BJ (cell line): ENCODE measurements around the gene MFSD1. TPM values are rescaled to one million over a fixed set of nuclear protein-coding genes. Genes with fewer than 3 reads are reported as not detected.

ENCODE experiments used
- CTCF ChIA-PET: fragments of 350-600 bp; formaldehyde crosslinking; extraction: SDS; loops from one replicate; lab custom pipeline; 2021; ENCODE audit warnings: antibody characterized with exemption, inconsistent platforms; lab: Yijun Ruan, JAX
- POLR2A ChIA-PET: fragments of 300-600 bp; sonication (Branson Sonifier 250); formaldehyde crosslinking; extraction: SDS; loops from one replicate; lab custom pipeline; 2021; ENCODE audit warnings: antibody characterized with exemption; lab: Charles Lee
- DNase-seq: peaks from one replicate; pipeline ENCODE4 v3.0.0-alpha.2; 2011; ENCODE audit warnings: low read depth
- H3K27me3 ChIP-seq: 2 replicates; pipeline ENCODE4 v1.6.0; 2011; ENCODE audit warnings: low read length; ENCODE audit not compliant: control insufficient read depth, insufficient read depth
- H3K36me3 ChIP-seq: 2 replicates; pipeline ENCODE4 v1.5.1; 2011; ENCODE audit warnings: low read length; ENCODE audit not compliant: control insufficient read depth, insufficient read depth
- H3K4me3 ChIP-seq: 2 replicates; pipeline ENCODE4 v1.5.1; 2011; ENCODE audit warnings: low read depth, mild to moderate bottlenecking, control low read depth, low read length
- polyA plus RNA-seq: library from polyadenylated mRNA; depleted of rRNA; stranded (reverse); fragments of >200 nt; gene quantifications from 2 replicates; pipeline ENCODE4 v1.2.3, GENCODE V29; 2011
- TF ChIP-seq, protein P1 (sequence below): IDR thresholded peaks from 2 replicates; pipeline ENCODE4 v1.5.1; 2011; ENCODE audit warnings: low read depth, mild to moderate bottlenecking, control low read depth, inconsistent platforms, low read length, moderate library complexity; ENCODE audit not compliant: insufficient read depth

Gene MFSD1
- polyA plus RNA-seq, 1 experiment = 69.8 TPM

DNA sequence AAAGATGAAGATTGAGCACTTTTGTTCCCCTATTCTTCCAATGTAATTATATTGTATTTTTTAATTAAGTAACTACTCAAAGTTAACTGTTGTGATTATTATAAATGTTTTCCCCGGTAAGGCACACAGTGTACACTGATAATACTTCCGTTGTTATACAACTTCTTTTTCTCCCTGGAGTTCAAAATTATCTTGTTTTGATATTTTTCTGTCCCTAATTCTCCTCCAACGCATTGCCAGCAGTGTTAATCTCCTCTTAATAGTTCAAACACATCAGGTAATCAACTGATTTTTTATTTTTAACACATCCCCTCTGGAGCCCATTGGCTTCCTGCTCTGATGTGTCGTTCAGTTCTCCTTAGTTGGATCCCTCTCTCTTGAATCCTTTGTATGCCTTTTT lies 32.3 kb upstream of the MFSD1 start:
- CTCF ChIA-PET = interaction anchor here (0.8 to 1.6 kb wide), 3 partner anchors 9 to 42 kb away, joined by 3 to 4 read pairs (median 3); no protein-coding TSS in a partner anchor

DNA sequence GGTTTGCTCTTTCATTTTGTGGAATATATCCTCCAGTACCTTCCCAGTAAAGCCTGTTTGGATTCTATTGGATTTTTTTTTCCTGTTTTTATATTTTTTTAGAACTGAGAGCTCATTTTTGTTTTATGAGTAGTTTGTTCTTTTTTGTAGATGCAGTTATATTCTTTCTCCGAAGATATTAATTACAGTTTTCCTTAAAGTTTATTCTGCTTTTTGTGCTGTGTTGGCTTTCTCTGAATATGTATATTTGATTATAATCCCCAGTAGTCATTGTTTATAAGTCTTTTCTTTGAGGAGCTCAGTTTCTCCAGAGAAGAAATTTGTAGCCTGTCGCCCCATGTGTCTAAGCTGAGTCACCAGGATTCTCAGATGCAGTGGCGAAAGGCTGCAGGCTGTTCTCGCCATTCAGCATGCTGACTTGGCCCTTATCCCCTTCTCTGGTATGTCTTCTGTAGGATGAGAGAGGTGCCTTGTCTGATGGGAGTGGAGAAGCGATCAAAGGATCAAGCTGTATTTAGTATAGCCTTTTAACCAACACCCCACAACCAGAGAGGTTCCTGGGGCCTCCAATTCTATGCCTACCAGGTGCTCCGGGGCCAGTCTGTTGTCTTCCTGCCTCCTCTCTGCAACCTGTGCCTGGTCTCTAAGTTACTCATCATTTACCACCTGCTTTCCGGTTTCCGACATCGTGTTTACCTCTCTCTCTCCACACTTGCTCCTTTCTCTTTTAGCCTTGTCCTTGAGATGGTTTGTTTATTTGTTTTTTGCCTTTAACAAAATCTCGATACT lies 31.7 kb upstream of the MFSD1 start:
- POLR2A ChIA-PET = no interaction called here
- CTCF ChIA-PET = interaction anchor here (0.8 to 1.6 kb wide), 4 partner anchors 8 to 43 kb away, joined by 3 to 4 read pairs (median 4); no protein-coding TSS in a partner anchor
- DNase-seq = no peak
- Histone ChIP-seq H3K36me3 (no peaks in the 10 kb centered on the region; the same call in 1 of the 2 replicates), H3K4me3 (no peak overlapping the region), H3K27me3 (no peaks in the 10 kb centered on the region)
- TF ChIP-seq, protein P1, sequence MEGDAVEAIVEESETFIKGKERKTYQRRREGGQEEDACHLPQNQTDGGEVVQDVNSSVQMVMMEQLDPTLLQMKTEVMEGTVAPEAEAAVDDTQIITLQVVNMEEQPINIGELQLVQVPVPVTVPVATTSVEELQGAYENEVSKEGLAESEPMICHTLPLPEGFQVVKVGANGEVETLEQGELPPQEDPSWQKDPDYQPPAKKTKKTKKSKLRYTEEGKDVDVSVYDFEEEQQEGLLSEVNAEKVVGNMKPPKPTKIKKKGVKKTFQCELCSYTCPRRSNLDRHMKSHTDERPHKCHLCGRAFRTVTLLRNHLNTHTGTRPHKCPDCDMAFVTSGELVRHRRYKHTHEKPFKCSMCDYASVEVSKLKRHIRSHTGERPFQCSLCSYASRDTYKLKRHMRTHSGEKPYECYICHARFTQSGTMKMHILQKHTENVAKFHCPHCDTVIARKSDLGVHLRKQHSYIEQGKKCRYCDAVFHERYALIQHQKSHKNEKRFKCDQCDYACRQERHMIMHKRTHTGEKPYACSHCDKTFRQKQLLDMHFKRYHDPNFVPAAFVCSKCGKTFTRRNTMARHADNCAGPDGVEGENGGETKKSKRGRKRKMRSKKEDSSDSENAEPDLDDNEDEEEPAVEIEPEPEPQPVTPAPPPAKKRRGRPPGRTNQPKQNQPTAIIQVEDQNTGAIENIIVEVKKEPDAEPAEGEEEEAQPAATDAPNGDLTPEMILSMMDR = no peak

More for the DNA sequence above, 32.3 kb upstream of the MFSD1 start:
- Histone ChIP-seq H3K27me3 (no peaks in the 10 kb centered on the region), H3K36me3 (no peaks in the 10 kb centered on the region; the same call in 1 of the 2 replicates), H3K4me3 (no peak overlapping the region)
- TF ChIP-seq, protein P1 = no peak
- no peak for DNase-seq
- POLR2A ChIA-PET = no interaction called here

DNA sequence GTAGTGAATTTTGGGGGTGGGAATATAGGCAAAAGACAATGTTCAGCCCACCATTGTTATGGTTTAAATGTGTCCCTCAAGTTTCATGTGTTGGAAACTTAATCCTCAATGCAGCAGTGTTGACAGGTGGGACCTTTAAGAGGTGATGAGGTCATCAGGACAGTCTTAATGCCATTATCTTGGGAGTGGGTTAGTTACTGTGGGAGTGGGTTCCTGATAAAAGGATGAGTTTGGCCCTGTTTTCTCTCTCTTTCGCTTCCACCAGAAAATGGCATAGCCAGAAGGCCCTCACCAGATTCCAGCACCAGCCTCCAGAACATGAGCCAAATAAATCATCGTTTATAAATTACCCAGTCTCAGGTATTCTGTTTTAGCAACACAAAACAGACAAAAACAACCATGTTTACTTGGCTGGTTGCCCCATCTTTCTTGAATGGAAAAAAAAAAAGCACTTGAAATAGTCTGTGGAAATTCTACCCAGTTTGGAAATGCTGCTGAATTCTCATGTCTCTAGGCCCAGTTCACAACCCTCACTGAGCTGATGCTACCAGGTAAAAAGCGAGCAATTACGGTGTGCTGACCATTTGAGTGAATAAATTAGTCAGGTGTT lies 31.0 kb upstream of the MFSD1 start:
- ChIA-PET CTCF (interaction anchor here (0.8 to 1.6 kb wide), 4 partner anchors 8 to 44 kb away, joined by 3 to 4 read pairs (median 4); no protein-coding TSS in a partner anchor), POLR2A (no interaction called here)
- H3K36me3 ChIP-seq = no peaks in the 10 kb centered on the region; the same call in 1 of the 2 replicates
- TF ChIP-seq, protein P1 = no peak
- no peak for DNase-seq
- H3K27me3 ChIP-seq = no peaks in the 10 kb centered on the region
- H3K4me3 ChIP-seq = no peak overlapping the region

DNA sequence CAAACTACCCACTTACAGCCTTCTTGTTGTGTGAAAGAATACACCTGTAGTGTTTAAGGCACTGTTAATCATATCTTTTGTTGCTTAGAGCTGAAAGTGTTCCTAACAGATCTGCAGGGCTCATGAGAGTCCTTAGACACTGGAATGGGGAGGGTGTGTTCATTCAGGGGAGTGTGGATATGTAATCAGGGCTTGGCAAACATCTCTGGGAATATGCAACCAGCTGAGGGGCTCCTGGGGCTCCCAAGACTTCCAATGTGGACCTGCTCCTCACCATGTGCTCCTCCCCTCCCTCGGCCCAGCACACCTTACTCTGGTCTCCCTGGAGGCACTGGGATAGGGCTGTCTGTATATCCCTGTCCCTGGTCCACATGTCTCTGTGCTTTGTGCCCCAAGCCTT lies 30.3 kb upstream of the MFSD1 start:
- no peaks in the 10 kb centered on the region for H3K27me3 ChIP-seq
- POLR2A ChIA-PET = no interaction called here
- DNase-seq = no peak
- H3K4me3 ChIP-seq = no peak overlapping the region
- TF ChIP-seq, protein P1 = no peak
- CTCF ChIA-PET = interaction anchor here (0.9 to 1.6 kb wide), 3 partner anchors 12 to 113 kb away, joined by 3 to 5 read pairs (median 4); no protein-coding TSS in a partner anchor
- no peaks in the 10 kb centered on the region; the same call in 1 of the 2 replicates for H3K36me3 ChIP-seq

DNA sequence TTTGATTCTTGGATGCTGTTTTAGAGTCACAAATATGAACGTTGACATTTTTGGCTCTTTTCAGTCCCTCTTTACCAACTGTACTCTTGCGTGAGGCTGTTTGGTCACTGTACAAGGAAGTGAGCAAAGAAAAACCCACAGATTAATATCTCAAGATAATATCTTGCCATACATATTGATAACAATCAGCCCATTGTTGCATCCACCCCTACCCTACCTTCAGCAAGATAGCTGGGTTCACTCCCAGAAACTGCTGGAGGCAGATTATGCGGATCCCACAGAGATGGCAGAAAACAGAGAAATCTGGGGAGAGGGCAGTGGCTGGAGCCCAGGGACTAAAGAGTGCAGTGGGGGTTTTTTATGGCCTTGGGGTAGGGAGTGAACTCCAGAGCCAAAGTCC lies 29.9 kb upstream of the MFSD1 start:
- TF ChIP-seq, protein P1 = no peak
- CTCF ChIA-PET = interaction anchor here (1.6 kb wide), 1 partner anchor 113 kb away, joined by 5 read pairs; no protein-coding TSS in a partner anchor
- DNase-seq = no peak
- Histone ChIP-seq H3K36me3 (no peaks in the 10 kb centered on the region; the same call in 1 of the 2 replicates), H3K4me3 (no peak overlapping the region), H3K27me3 (no peaks in the 10 kb centered on the region)
- POLR2A ChIA-PET = no interaction called here
